Endodermal cell (in vitro differentiated cells): ENCODE results near the gene RAB11B. TPM values are rescaled to one million over a fixed set of nuclear protein-coding genes. Genes with fewer than 3 reads are reported as not detected.

Experiments used
- DNase-seq: peaks from one replicate; pipeline ENCODE4 v3.0.0-alpha.2; 2017
- H3K27ac ChIP-seq: 2 replicates; pipeline ENCODE4 v1.5.1; 2013; ENCODE audit warnings: mild to moderate bottlenecking, low read depth, low read length, moderate library complexity
- H3K27me3 ChIP-seq: 2 replicates; pipeline ENCODE4 v1.6.1; 2013; ENCODE audit warnings: mild to moderate bottlenecking, low read length, moderate library complexity; ENCODE audit not compliant: insufficient read depth, control insufficient read depth, poor library complexity, severe bottlenecking
- H3K36me3 ChIP-seq: 2 replicates; pipeline ENCODE4 v1.7.0; 2013; ENCODE audit warnings: mild to moderate bottlenecking, low read length, moderate library complexity; ENCODE audit not compliant: control insufficient read depth, insufficient read depth
- H3K4me1 ChIP-seq: one replicate; pipeline ENCODE4 v1.7.0; 2013; ENCODE audit warnings: low read length; ENCODE audit not compliant: control insufficient read depth, insufficient read depth
- H3K4me3 ChIP-seq: 2 replicates; pipeline ENCODE4 v1.5.1; 2013; ENCODE audit warnings: mild to moderate bottlenecking, low read length, moderate library complexity
- H3K9ac ChIP-seq: 2 replicates; pipeline ENCODE4 v1.6.1; 2013; ENCODE audit warnings: mild to moderate bottlenecking, low read length, moderate library complexity; ENCODE audit not compliant: poor library complexity, severe bottlenecking; ENCODE audit errors: extremely low read depth
- H3K9me3 ChIP-seq: 2 replicates; pipeline ENCODE4 v1.6.1; 2013; ENCODE audit warnings: mild to moderate bottlenecking, low read length, moderate library complexity; ENCODE audit not compliant: control insufficient read depth
- H3K27ac Mint-ChIP-seq: 2 replicates; pipeline ENCODE4 v1.8.0; 2020; ENCODE audit warnings: mixed read lengths
- H3K27me3 Mint-ChIP-seq: 2 replicates; pipeline ENCODE4 v1.8.0; 2021; ENCODE audit warnings: mild to moderate bottlenecking, mixed read lengths; ENCODE audit not compliant: insufficient read depth
- H3K36me3 Mint-ChIP-seq: 2 replicates; pipeline ENCODE4 v1.8.0; 2020; ENCODE audit warnings: low read depth, mixed read lengths
- H3K4me1 Mint-ChIP-seq: 2 replicates; pipeline ENCODE4 v1.8.0; 2020; ENCODE audit warnings: mixed read lengths
- H3K4me3 Mint-ChIP-seq: 2 replicates; pipeline ENCODE4 v1.8.0; 2020; ENCODE audit warnings: mild to moderate bottlenecking, moderate library complexity, mixed read lengths
- H3K9me3 Mint-ChIP-seq: 2 replicates; pipeline ENCODE4 v1.8.0; 2020; ENCODE audit warnings: mild to moderate bottlenecking, mixed read lengths
- WGBS, 2 experiments: methylation state at CpG; one replicate each; pipeline versions ENCODE4 v1.1.5 to v1.1.7; 2013; ENCODE audit warnings: missing lambda C conversion rate in 2 of 2, mixed read lengths in 1 of 2; ENCODE audit not compliant: insufficient coverage in 1 of 2, insufficient read length in 1 of 2; 5-methylcytosine and 5-hydroxymethylcytosine counted together
- total RNA-seq, 2 donors: library from RNA; stranded (reverse); fragmentation: NEBNext Ultra II Directional in 1 of 2; extraction: Animal tissue kit (Norgen Biotek cat#: 25700) in 1 of 2; gene quantifications; 2 replicates in 1 of 2; 3 replicates in 1 of 2; pipeline ENCODE4 v1.2.1, GENCODE V29; 2021
- TF ChIP-seq, protein P1 (sequence below): fragments of 200-600 bp; sonication (generic); conservative IDR thresholded peaks from 2 replicates; pipeline ENCODE4 v1.5.0; 2021; ENCODE audit warnings: antibody characterized with exemption, mild to moderate bottlenecking

The RAB11B gene
- total RNA-seq, 2 donors from 2014 or later, result 137 to 146 TPM

GRCh38 chr19:8366961-8367326 is 23.2 kb upstream of the RAB11B start:
- peak overlapping the region; percentile 37 for H3K27ac Mint-ChIP-seq
- TF ChIP-seq, protein P1, sequence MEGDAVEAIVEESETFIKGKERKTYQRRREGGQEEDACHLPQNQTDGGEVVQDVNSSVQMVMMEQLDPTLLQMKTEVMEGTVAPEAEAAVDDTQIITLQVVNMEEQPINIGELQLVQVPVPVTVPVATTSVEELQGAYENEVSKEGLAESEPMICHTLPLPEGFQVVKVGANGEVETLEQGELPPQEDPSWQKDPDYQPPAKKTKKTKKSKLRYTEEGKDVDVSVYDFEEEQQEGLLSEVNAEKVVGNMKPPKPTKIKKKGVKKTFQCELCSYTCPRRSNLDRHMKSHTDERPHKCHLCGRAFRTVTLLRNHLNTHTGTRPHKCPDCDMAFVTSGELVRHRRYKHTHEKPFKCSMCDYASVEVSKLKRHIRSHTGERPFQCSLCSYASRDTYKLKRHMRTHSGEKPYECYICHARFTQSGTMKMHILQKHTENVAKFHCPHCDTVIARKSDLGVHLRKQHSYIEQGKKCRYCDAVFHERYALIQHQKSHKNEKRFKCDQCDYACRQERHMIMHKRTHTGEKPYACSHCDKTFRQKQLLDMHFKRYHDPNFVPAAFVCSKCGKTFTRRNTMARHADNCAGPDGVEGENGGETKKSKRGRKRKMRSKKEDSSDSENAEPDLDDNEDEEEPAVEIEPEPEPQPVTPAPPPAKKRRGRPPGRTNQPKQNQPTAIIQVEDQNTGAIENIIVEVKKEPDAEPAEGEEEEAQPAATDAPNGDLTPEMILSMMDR, result no peak
- no peaks in the 10 kb centered on the region for H3K9me3 ChIP-seq
- peaks cover 12% of the 10 kb centered on the region for H3K36me3 Mint-ChIP-seq
- H3K9ac ChIP-seq, result no peak overlapping the region
- H3K27me3 Mint-ChIP-seq, result peaks cover 46% of the 10 kb centered on the region
- H3K4me3 ChIP-seq, result no peak overlapping the region
- H3K27me3 ChIP-seq, result peaks cover 18% of the 10 kb centered on the region
- peak overlapping the region; percentile 59 for H3K27ac ChIP-seq
- peaks cover 21% of the 10 kb centered on the region for H3K4me1 Mint-ChIP-seq
- 74 to 83% methylated on average over 9 to 13 of the region's 13 CpGs for WGBS, 2 experiments
- peak overlapping the region; percentile 44 for H3K4me3 Mint-ChIP-seq
- peak; percentile 49 for DNase-seq
- H3K36me3 ChIP-seq, result no peaks in the 10 kb centered on the region
- peaks cover 12% of the 10 kb centered on the region for H3K4me1 ChIP-seq
- H3K9me3 Mint-ChIP-seq, result no peaks in the 10 kb centered on the region

DNA sequence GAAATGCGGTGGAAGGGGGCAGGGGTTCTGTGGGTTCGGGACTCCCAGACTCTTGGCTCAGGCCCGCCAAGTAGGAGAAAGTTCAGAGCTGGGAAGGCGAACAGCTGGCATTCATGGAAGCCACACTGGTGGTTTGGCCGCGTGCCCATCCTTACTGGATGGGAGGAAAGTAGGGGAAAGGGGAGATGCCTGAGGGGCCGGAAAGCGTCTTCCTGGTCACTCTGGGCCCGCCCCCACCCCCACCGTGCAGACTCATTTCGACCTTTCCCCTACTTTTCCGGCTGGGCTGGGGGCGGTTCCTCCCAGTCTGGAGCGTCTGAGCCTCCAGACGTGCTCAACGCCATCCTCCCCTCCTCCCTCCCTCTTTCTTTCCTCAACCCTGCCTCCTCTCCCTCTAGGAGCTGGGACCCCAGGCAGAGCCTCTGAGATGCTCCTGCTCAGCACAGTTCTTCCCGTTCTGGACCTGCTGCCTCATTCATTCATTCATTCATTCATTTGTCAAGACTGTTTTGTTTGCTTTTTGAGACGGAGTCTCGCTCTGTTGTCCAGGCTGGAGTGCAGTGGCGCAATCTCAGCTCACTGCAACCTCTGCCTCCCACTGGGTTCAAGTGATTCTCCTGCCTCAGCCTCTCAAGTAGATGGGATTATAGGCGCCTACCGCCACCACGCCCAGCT is 22.7 kb upstream of the RAB11B start:
- DNase-seq, result peak; percentile 84
- TF ChIP-seq, protein P1, result no peak
- Histone ChIP-seq H3K27ac (peak overlapping the region; percentile 59), H3K9ac (no peak overlapping the region), H3K36me3 (no peaks in the 10 kb centered on the region), H3K27me3 (peaks cover 18% of the 10 kb centered on the region), H3K4me1 (peaks cover 12% of the 10 kb centered on the region), H3K9me3 (no peaks in the 10 kb centered on the region), H3K4me3 (no peak overlapping the region)
- H3K27me3 Mint-ChIP-seq, result peaks cover 41% of the 10 kb centered on the region
- no peaks in the 10 kb centered on the region for H3K9me3 Mint-ChIP-seq
- H3K36me3 Mint-ChIP-seq, result peaks cover 12% of the 10 kb centered on the region
- H3K27ac Mint-ChIP-seq, result peak overlapping the region; percentile 37
- peak overlapping the region; percentile 44 for H3K4me3 Mint-ChIP-seq
- WGBS, 2 experiments, result 39 to 43% methylated on average over 8 to 22 of the region's 23 CpGs
- peaks cover 21% of the 10 kb centered on the region for H3K4me1 Mint-ChIP-seq

- TF ChIP-seq, protein P1, result no peak
- Mint-ChIP-seq H3K27me3 (peaks cover 15% of the 10 kb centered on the region), H3K27ac (peak overlapping the region; percentile 48), H3K36me3 (peaks cover 32% of the 10 kb centered on the region), H3K9me3 (peaks cover 2% of the 10 kb centered on the region), H3K4me3 (no peak overlapping the region), H3K4me1 (peaks cover 18% of the 10 kb centered on the region)
- peaks cover 12% of the 10 kb centered on the region for H3K4me1 ChIP-seq
- no peak overlapping the region for H3K9ac ChIP-seq
- H3K27me3 ChIP-seq, result no peaks in the 10 kb centered on the region
- H3K36me3 ChIP-seq, result peaks cover 13% of the 10 kb centered on the region
- no peaks in the 10 kb centered on the region for H3K9me3 ChIP-seq
- H3K4me3 ChIP-seq, result no peak overlapping the region
- DNase-seq, result no peak
- no peak overlapping the region for H3K27ac ChIP-seq
- WGBS, 2 experiments, result 90 to 91% methylated on average over 10 to 15 of the region's 19 CpGs
Observed at GRCh38 chr19:8370176-8371010, 19.8 kb upstream of the RAB11B start.
